K562 (cell line): ENCODE measurements around the gene ALDH7A1. TPM values are rescaled to one million over a fixed set of nuclear protein-coding genes. Genes with fewer than 3 reads are reported as not detected.

Experiments
- AFF1 ChIP-seq, 2 experiments: fragments of 450-650 bp; IDR thresholded peaks; 2 replicates each; pipeline ENCODE4 v1.6.1; 2018; ENCODE audit warnings: mild to moderate bottlenecking in 2 of 2, low read depth in 1 of 2; ENCODE audit not compliant: partially characterized antibody in 2 of 2
- ARHGAP35 ChIP-seq: fragments of 450-650 bp; IDR thresholded peaks from 2 replicates; pipeline ENCODE4 v1.6.1; 2018; ENCODE audit not compliant: partially characterized antibody
- ATF3 ChIP-seq, 2 experiments: fragments of 450-650 bp in 1 of 2; sonication (generic) in 1 of 2; formaldehyde crosslinking in 1 of 2; IDR thresholded peaks in 1 of 2; conservative IDR thresholded peaks in 1 of 2; 2 replicates each; pipeline versions ENCODE4 v1.6.1 to v1.8.1; 2016 to 2023; ENCODE audit warnings: mild to moderate bottlenecking in 2 of 2, moderate library complexity in 2 of 2, inconsistent platforms in 1 of 2, missing genetic modification reagents in 1 of 2
- GATA2 ChIP-seq: sonication (generic); formaldehyde crosslinking; IDR thresholded peaks from 2 replicates; pipeline ENCODE4 v1.4.0; 2020; ENCODE audit warnings: mild to moderate bottlenecking, missing genetic modification reagents
- HMGXB4 ChIP-seq: sonication (generic); formaldehyde crosslinking; IDR thresholded peaks from 2 replicates; pipeline ENCODE4 v1.8.1; 2023; ENCODE audit warnings: mild to moderate bottlenecking, missing genetic modification reagents
- ILF3 ChIP-seq: fragments of 450-650 bp; IDR thresholded peaks from 2 replicates; pipeline ENCODE4 v1.6.1; 2018; ENCODE audit warnings: antibody characterized with exemption, mild to moderate bottlenecking, moderate library complexity, borderline replicate concordance
- NFATC3 ChIP-seq: fragments of 450-650 bp; IDR thresholded peaks from 2 replicates; pipeline ENCODE4 v1.6.1; 2017; ENCODE audit warnings: mild to moderate bottlenecking
- SP2 ChIP-seq: IDR thresholded peaks from 2 replicates; pipeline ENCODE4 v1.6.1; 2011; ENCODE audit warnings: mild to moderate bottlenecking, low read depth, low read length, moderate library complexity; ENCODE audit not compliant: poor library complexity, severe bottlenecking; ENCODE audit errors: extremely low read depth
- SRSF9 ChIP-seq: fragments of 200-400 bp; formaldehyde crosslinking; IDR thresholded peaks from 2 replicates; pipeline ENCODE4 v1.6.1; 2017; ENCODE audit warnings: low read depth, low read length, borderline replicate concordance
- STAT6 ChIP-seq: sonication (generic); formaldehyde crosslinking; IDR thresholded peaks from 2 replicates; pipeline ENCODE4 v1.8.1; 2023; ENCODE audit warnings: mild to moderate bottlenecking, missing genetic modification reagents
- ZFP91 ChIP-seq: sonication (generic); formaldehyde crosslinking; IDR thresholded peaks from 2 replicates; pipeline ENCODE4 v1.8.0; 2022; ENCODE audit warnings: mild to moderate bottlenecking, missing genetic modification reagents
- ZNF224 ChIP-seq: sonication (generic); formaldehyde crosslinking; IDR thresholded peaks from 2 replicates; pipeline ENCODE4 v1.8.0; 2022; ENCODE audit warnings: mild to moderate bottlenecking, missing genetic modification reagents
- ZNF311 ChIP-seq: fragments of 250-450 bp; sonication (Bioruptor Pico); IDR thresholded peaks from 2 replicates; pipeline ENCODE4 v1.4.0; 2020; ENCODE audit warnings: mild to moderate bottlenecking, moderate library complexity
- ZNF324 ChIP-seq: fragments of 250-450 bp; sonication (Bioruptor Pico); IDR thresholded peaks from 2 replicates; pipeline ENCODE4 v1.4.0; 2020; ENCODE audit warnings: mild to moderate bottlenecking
- ZNF347 ChIP-seq: fragments of 450-650 bp; formaldehyde crosslinking; IDR thresholded peaks from 2 replicates; pipeline ENCODE4 v1.4.0; 2020; ENCODE audit warnings: low read depth, mild to moderate bottlenecking, moderate library complexity
- ZNF507 ChIP-seq: conservative IDR thresholded peaks from 2 replicates; pipeline ENCODE4 v1.6.1; 2017; ENCODE audit warnings: missing genetic modification characterization, missing compliant biosample characterization
- polyA plus RNA-seq, 8 experiments: library from polyadenylated mRNA; depleted of rRNA in 4 of 8; stranded (reverse) in 5 of 8; unstranded in 3 of 8; fragments of >200 nt; fragmentation: Nextera tagmentation in 2 of 8; fragmentation: Illumina TruSeq in 1 of 8; extraction: Ambion mirVana in 2 of 8; extraction: Trizol in 1 of 8; gene quantifications; 2 replicates each; pipeline versions ENCODE4 v1.2.1 to v1.2.3, GENCODE V29; 2011 to 2014; ENCODE audit warnings: inconsistent platforms in 1 of 8, missing spikeins in 1 of 8
- total RNA-seq, 7 experiments: library from RNA; depleted of rRNA in 6 of 7; stranded (reverse); fragments of >200 nt in 6 of 7; fragmentation: Illumina TruSeq in 2 of 7; extraction: Trizol in 2 of 7; gene quantifications; 2 replicates each; pipeline versions ENCODE4 v1.2.1 to v1.2.3, GENCODE V29; 2011 to 2021; ENCODE audit warnings: low replicate concordance in 1 of 7

Gene ALDH7A1
- total and polyA plus RNA-seq, 9 of the 15 experiments (the other 6 are each of a cell fraction or from before 2014, with no cell fraction given) = 0.04 to 0.49 TPM; not detected in 7

- TF ChIP-seq AFF1 (IDR thresholded peaks at IDR 0.05; ENCODE audit: low read depth in 1 of 2, partially characterized antibody in 2 of 2) (no peak), ZNF347 (CRISPR knock-in tag) (no peak), NFATC3 (no peak), SRSF9 (no peak), ARHGAP35 (no peak), ILF3 (no peak), STAT6 (CRISPR knock-in tag) (no peak), SP2 (no peak), ZNF324 (CRISPR knock-in tag) (no peak), HMGXB4 (no peak), ATF3 (IDR thresholded peaks at IDR 0.05) (peak; percentile 70), ATF3 (CRISPR knock-in tag; conservative IDR thresholded peaks at IDR 0.05) (no peak), ZFP91 (no peak), ZNF311 (no peak), GATA2 (CRISPR knock-in tag) (no peak), ZNF507 (tag) (no peak), ZNF224 (CRISPR knock-in tag) (no peak)
Observed at GRCh38 chr5:126514131-126514557, 80.9 kb downstream of the ALDH7A1 start (continued).
